Endothelial cell of umbilical vein (primary cell): ENCODE measurements around the gene STMN3. TPM values are rescaled to one million over a fixed set of nuclear protein-coding genes. Genes with fewer than 3 reads are reported as not detected.

ENCODE experiments used
- BruUV-seq: library from RNA; stranded (reverse); fragments of 400-500 nt; replicated peaks from 2 replicates; lab custom pipeline; 2021; lab: Mats Ljungman, UMichigan
- CTCF ChIA-PET: fragments of 300-600, 350-600 bp; sonication (Branson Sonifier 250); formaldehyde crosslinking; loops from one replicate; lab custom pipeline; 2021; ENCODE audit warnings: antibody characterized with exemption, inconsistent platforms; lab: Charles Lee
- POLR2A ChIA-PET: fragments of 300-600, 350-600 bp; sonication (Branson Sonifier 250); formaldehyde crosslinking; loops from one replicate; lab custom pipeline; 2021; ENCODE audit warnings: antibody characterized with exemption, inconsistent platforms; lab: Charles Lee
- DNase-seq: peaks from one replicate; pipeline ENCODE4 v3.0.0-alpha.2; 2011; ENCODE audit warnings: low read depth, low spot score
- FAIRE-seq: peaks from 2 replicates; lab custom pipeline; 2011; peaks lifted over from hg19 to GRCh38; lab: Jason Lieb, UNC
- H2AFZ ChIP-seq: 2 replicates; pipeline ENCODE4 v1.6.0; 2012; ENCODE audit warnings: low read depth, low read length, control low read depth, inconsistent platforms
- H3K27ac ChIP-seq: 2 replicates; pipeline ENCODE4 v1.5.1; 2011; ENCODE audit warnings: low read depth, mild to moderate bottlenecking, control low read depth, low read length, moderate library complexity; ENCODE audit not compliant: insufficient read depth
- H3K27me3 ChIP-seq, 2 experiments: 2 replicates each; pipeline versions ENCODE4 v1.6.0 to v1.6.1; 2011; ENCODE audit warnings: low read length in 2 of 2, mixed read lengths in 1 of 2; ENCODE audit not compliant: control insufficient read depth in 2 of 2, insufficient read depth in 2 of 2
- H3K36me3 ChIP-seq, 2 experiments: 2 replicates in 1 of 2; 3 replicates in 1 of 2; pipeline ENCODE4 v1.5.1; 2011; ENCODE audit warnings: low read length in 2 of 2, mild to moderate bottlenecking in 1 of 2, moderate library complexity in 1 of 2; ENCODE audit not compliant: control insufficient read depth in 2 of 2, insufficient read depth in 2 of 2; ENCODE audit errors: extremely low read depth in 1 of 2
- H3K4me1 ChIP-seq: 3 replicates; pipeline ENCODE4 v1.5.1; 2011; ENCODE audit warnings: mild to moderate bottlenecking, low read length; ENCODE audit not compliant: control insufficient read depth, insufficient read depth; ENCODE audit errors: extremely low read depth
- H3K4me2 ChIP-seq: 2 replicates; pipeline ENCODE4 v1.6.1; 2011; ENCODE audit warnings: low read length, control low read depth, mixed read lengths; ENCODE audit not compliant: insufficient read depth
- H3K4me3 ChIP-seq, 3 experiments: fragments of 200-600 bp in 1 of 3; sonication (generic), shearing (Covaris generic) in 1 of 3; replicated peaks in 1 of 3; 2 replicates each; pipeline ENCODE4 v1.5.1; 2011 to 2016; ENCODE audit warnings: control low read depth in 3 of 3, low read length in 3 of 3, mild to moderate bottlenecking in 2 of 3, inconsistent platforms in 1 of 3, low read depth in 1 of 3, moderate library complexity in 1 of 3; ENCODE audit not compliant: insufficient read depth in 1 of 3
- H3K79me2 ChIP-seq: 2 replicates; pipeline ENCODE4 v1.6.0; 2012; ENCODE audit warnings: low read length, inconsistent platforms; ENCODE audit not compliant: control insufficient read depth, insufficient read depth
- H3K9ac ChIP-seq: replicated peaks from 2 replicates; pipeline ENCODE3; 2011; ENCODE audit warnings: low read length, control low read depth; ENCODE audit not compliant: insufficient read depth; ENCODE audit errors: extremely low read depth
- H3K9me1 ChIP-seq: replicated peaks from 3 replicates; pipeline ENCODE4 v1.6.0; 2011; ENCODE audit warnings: mild to moderate bottlenecking, low read length; ENCODE audit not compliant: control insufficient read depth, insufficient read depth; ENCODE audit errors: extremely low read depth
- H3K9me3 ChIP-seq: replicated peaks from 2 replicates; pipeline ENCODE4 v1.5.1; 2012; ENCODE audit warnings: low read length, inconsistent platforms; ENCODE audit not compliant: control insufficient read depth, insufficient read depth
- H4K20me1 ChIP-seq: replicated peaks from 2 replicates; pipeline ENCODE3; 2011; ENCODE audit warnings: mild to moderate bottlenecking, low read length; ENCODE audit not compliant: control insufficient read depth, insufficient read depth; ENCODE audit errors: extremely low read depth
- EZH2 ChIP-seq: IDR thresholded peaks from 2 replicates; pipeline ENCODE4 v1.6.1; 2012; ENCODE audit warnings: borderline replicate concordance, low read depth, mild to moderate bottlenecking, moderate library complexity, low read length, inconsistent platforms; ENCODE audit not compliant: severe bottlenecking
- FOS ChIP-seq: IDR thresholded peaks from 2 replicates; pipeline ENCODE4 v1.6.1; 2011; ENCODE audit warnings: mild to moderate bottlenecking, low read length, moderate library complexity, borderline replicate concordance; ENCODE audit not compliant: insufficient read depth
- GATA2 ChIP-seq: IDR thresholded peaks from 2 replicates; pipeline ENCODE4 v1.7.0; 2011; ENCODE audit warnings: low read depth, mild to moderate bottlenecking, moderate library complexity, mixed read lengths, low read length; ENCODE audit not compliant: insufficient read length, insufficient read depth
- JUN ChIP-seq: IDR thresholded peaks from 2 replicates; pipeline ENCODE4 v1.6.1; 2011; ENCODE audit warnings: borderline replicate concordance, low read depth; ENCODE audit not compliant: insufficient read length, insufficient read depth
- MYC ChIP-seq: IDR thresholded peaks from one replicate; pipeline ENCODE4 v1.6.1; 2011; ENCODE audit warnings: mild to moderate bottlenecking, low read depth, low read length
- POLR2A ChIP-seq: IDR thresholded peaks from 2 replicates; pipeline ENCODE4 v1.6.1; 2012; ENCODE audit warnings: low read depth, mild to moderate bottlenecking, control low read depth, low read length
- POLR2AphosphoS5 ChIP-seq: IDR thresholded peaks from 2 replicates; pipeline ENCODE4 v1.6.1; 2012; ENCODE audit warnings: low read depth, mild to moderate bottlenecking, control low read depth, low read length, moderate library complexity; ENCODE audit not compliant: insufficient read depth
- dilution Hi-C: fragments of 300-500 bp; cut with MboI; formaldehyde crosslinking; loops from one replicate; pipeline ENCODE4 v1.15.0; 2019; ENCODE audit warnings: low sequenced_read_pairs; ENCODE audit not compliant: extremely low pct_ligation_motif_present
- intact Hi-C: fragments of 100-400 bp; cut with micrococcal nuclease; formaldehyde crosslinking; loops from one replicate; pipeline ENCODE4 v1.10.0; 2022
- polyA plus RNA-seq, 4 experiments: library from polyadenylated mRNA; depleted of rRNA in 3 of 4; stranded (reverse) in 3 of 4; unstranded in 1 of 4; fragments of >200 nt; gene quantifications; 2 replicates each; pipeline versions ENCODE4 v1.2.1 to v1.2.3, GENCODE V29; 2011 to 2012; ENCODE audit warnings: missing spikeins in 1 of 4
- total RNA-seq: library from RNA; stranded (reverse); gene quantifications from 2 replicates; pipeline ENCODE4 v1.2.3, GENCODE V29; 2021
- TF ChIP-seq, protein P1 (sequence below), 2 donors: IDR thresholded peaks; 1 replicate in 1 of 2; 2 replicates in 1 of 2; pipeline ENCODE4 v1.5.1; 2011; ENCODE audit warnings: low read length in 2 of 2, mild to moderate bottlenecking in 2 of 2, moderate library complexity in 2 of 2, control low read depth in 1 of 2, inconsistent platforms in 1 of 2, low read depth in 1 of 2; ENCODE audit not compliant: insufficient read depth in 1 of 2; ENCODE audit errors: extremely low read depth in 1 of 2
- TF ChIP-seq, protein P2 (sequence below): IDR thresholded peaks from 2 replicates; pipeline ENCODE4 v1.6.1; 2011; ENCODE audit not compliant: insufficient read depth, insufficient read length

The STMN3 gene
- total and polyA plus RNA-seq, 2 donors (not counting 3 experiments of a cell fraction or from before 2014, with no cell fraction given), result 1.7 to 4.7 TPM

DNA sequence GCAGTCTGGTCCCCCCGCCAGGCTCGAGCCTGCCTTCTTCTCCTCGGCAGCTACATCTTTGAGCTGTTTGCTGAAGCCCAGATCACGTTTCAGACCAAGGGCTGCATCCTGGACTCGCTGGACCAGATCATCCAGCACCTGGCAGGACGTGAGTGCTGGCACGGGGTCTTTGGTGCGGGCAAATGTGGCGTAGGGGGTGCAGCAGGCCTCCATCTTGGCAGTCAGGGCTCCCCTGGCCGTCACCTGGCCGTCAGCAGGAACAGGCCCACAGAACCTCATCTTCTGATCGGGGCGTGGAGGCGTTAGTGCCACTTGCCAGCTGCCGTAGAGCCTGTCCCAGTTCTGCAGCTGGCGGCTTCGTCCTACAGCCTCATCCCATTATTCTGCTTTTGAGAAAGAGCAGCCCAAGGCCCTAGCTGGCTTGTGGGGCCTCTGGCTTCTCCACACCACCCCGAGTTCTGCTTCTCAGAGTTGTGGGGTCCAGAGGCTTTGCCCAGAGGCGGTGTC, 26.6 kb upstream of the STMN3 start:
- Histone ChIP-seq H3K4me3 (no peak overlapping the region), H2AFZ (no peak overlapping the region), H3K36me3 (peaks cover 0 to 12% of the 10 kb centered on the region in 2 experiments), H3K9me3 (no peaks in the 10 kb centered on the region), H3K9me1 (no peaks in the 10 kb centered on the region), H3K4me2 (no peak overlapping the region), H3K79me2 (no peaks in the 10 kb centered on the region), H3K4me1 (peaks cover 26% of the 10 kb centered on the region), H3K27me3 (no peaks in the 10 kb centered on the region), H3K27ac (no peak overlapping the region), H3K9ac (no peak overlapping the region), H4K20me1 (no peaks in the 10 kb centered on the region)
- DNase-seq (no peak), FAIRE-seq (no peak)
- no TSS peak for BruUV-seq
- dilution Hi-C loops, result no loop called here
- CTCF ChIA-PET, result interaction anchor here (0.9 to 4.1 kb wide), 2 partner anchors 14 to 21 kb away, joined by 3 to 17 read pairs; partner anchors contain the start of gene RTEL1
- intact Hi-C loops, result no loop called here
- TF ChIP-seq MYC, result no peak
- TF ChIP-seq, protein P1, sequence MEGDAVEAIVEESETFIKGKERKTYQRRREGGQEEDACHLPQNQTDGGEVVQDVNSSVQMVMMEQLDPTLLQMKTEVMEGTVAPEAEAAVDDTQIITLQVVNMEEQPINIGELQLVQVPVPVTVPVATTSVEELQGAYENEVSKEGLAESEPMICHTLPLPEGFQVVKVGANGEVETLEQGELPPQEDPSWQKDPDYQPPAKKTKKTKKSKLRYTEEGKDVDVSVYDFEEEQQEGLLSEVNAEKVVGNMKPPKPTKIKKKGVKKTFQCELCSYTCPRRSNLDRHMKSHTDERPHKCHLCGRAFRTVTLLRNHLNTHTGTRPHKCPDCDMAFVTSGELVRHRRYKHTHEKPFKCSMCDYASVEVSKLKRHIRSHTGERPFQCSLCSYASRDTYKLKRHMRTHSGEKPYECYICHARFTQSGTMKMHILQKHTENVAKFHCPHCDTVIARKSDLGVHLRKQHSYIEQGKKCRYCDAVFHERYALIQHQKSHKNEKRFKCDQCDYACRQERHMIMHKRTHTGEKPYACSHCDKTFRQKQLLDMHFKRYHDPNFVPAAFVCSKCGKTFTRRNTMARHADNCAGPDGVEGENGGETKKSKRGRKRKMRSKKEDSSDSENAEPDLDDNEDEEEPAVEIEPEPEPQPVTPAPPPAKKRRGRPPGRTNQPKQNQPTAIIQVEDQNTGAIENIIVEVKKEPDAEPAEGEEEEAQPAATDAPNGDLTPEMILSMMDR (IDR thresholded peaks at IDR 0.05; ENCODE audit: extremely low read depth in 1 of 2, insufficient read depth in 1 of 2, low read depth in 1 of 2, low read length in 2 of 2), result no peak
- TF ChIP-seq FOS, result no peak
- no peak for TF ChIP-seq JUN
- no peak for TF ChIP-seq EZH2
- TF ChIP-seq GATA2, result no peak
- TF ChIP-seq, protein P2, sequence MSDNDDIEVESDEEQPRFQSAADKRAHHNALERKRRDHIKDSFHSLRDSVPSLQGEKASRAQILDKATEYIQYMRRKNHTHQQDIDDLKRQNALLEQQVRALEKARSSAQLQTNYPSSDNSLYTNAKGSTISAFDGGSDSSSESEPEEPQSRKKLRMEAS, result no peak
- no peak for TF ChIP-seq POLR2AphosphoS5
- no peak for TF ChIP-seq POLR2A
- POLR2A ChIA-PET, result interaction anchor here (0.6 kb wide), 1 partner anchor 22 kb away, joined by 3 read pairs; the partner anchor contains the start of gene RTEL1
